Measurements from ENCODE around the gene NKX2-3. TPM values are rescaled to one million over a fixed set of nuclear protein-coding genes. Genes with fewer than 3 reads are reported as not detected.

The NKX2-3 gene
- total RNA-seq, 4 donors from 2014 or later, result 4.9 to 19.0 (median 8.7) TPM

DNA sequence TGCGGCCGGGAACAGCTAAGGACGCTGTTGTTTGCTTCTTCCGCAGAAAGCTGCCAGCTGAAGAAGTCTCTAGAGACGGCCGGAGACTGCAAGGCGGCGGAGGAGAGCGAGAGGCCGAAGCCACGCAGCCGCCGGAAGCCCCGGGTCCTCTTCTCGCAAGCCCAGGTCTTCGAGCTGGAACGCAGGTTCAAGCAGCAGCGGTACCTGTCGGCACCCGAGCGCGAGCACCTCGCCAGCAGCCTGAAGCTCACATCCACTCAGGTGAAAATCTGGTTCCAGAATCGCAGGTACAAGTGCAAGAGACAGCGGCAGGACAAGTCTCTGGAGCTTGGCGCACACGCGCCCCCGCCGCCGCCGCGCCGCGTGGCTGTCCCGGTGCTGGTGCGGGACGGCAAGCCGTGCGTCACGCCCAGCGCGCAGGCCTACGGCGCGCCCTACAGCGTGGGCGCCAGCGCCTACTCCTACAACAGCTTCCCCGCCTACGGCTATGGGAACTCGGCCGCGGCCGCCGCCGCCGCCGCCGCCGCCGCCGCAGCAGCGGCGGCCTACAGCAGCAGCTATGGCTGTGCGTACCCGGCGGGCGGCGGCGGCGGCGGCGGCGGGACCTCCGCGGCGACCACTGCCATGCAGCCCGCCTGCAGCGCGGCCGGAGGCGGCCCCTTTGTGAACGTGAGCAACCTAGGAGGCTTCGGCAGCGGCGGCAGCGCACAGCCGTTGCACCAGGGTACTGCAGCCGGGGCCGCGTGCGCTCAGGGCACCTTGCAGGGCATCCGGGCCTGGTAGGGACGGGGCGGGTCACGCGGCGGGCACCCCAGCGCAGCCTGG lies 2.4 kb downstream of the NKX2-3 start:
- Histone ChIP-seq H3K9me3 (no peaks in the 10 kb centered on the region), H3K36me3 (no peaks in the 10 kb centered on the region), H3K27me3 (peaks cover 0 to 33% of the 10 kb centered on the region in 2 donors), H3K4me1 (peaks cover 0 to 31% (median 3%) of the 10 kb centered on the region in 4 donors), H3K4me3 (peak overlapping the region; percentile 37 to 59 (median 49)), H3K27ac (peak overlapping the region; percentile 40 to 92 (median 74))
- no peak for TF ChIP-seq POLR2A (IDR thresholded peaks at IDR 0.05)
- TF ChIP-seq, protein P1, sequence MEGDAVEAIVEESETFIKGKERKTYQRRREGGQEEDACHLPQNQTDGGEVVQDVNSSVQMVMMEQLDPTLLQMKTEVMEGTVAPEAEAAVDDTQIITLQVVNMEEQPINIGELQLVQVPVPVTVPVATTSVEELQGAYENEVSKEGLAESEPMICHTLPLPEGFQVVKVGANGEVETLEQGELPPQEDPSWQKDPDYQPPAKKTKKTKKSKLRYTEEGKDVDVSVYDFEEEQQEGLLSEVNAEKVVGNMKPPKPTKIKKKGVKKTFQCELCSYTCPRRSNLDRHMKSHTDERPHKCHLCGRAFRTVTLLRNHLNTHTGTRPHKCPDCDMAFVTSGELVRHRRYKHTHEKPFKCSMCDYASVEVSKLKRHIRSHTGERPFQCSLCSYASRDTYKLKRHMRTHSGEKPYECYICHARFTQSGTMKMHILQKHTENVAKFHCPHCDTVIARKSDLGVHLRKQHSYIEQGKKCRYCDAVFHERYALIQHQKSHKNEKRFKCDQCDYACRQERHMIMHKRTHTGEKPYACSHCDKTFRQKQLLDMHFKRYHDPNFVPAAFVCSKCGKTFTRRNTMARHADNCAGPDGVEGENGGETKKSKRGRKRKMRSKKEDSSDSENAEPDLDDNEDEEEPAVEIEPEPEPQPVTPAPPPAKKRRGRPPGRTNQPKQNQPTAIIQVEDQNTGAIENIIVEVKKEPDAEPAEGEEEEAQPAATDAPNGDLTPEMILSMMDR (IDR thresholded peaks at IDR 0.05), result no peak
- no peak for DNase-seq

- H3K9me3 ChIP-seq, result no peaks in the 10 kb centered on the region
- peak overlapping the region; percentile 37 to 59 (median 49) for H3K4me3 ChIP-seq
- H3K27ac ChIP-seq, result peak overlapping the region; percentile 40 to 92 (median 66)
- peaks cover 0 to 38% of the 10 kb centered on the region in 2 donors for H3K27me3 ChIP-seq
- H3K36me3 ChIP-seq, result no peaks in the 10 kb centered on the region
- no peak for DNase-seq
- TF ChIP-seq, protein P1 (IDR thresholded peaks at IDR 0.05), result no peak
- TF ChIP-seq POLR2A (IDR thresholded peaks at IDR 0.05), result no peak
- peaks cover 0 to 38% (median 5%) of the 10 kb centered on the region in 4 donors for H3K4me1 ChIP-seq
Observed at GRCh38 chr10:99535764-99536337, 3.1 kb downstream of the NKX2-3 start.

DNA sequence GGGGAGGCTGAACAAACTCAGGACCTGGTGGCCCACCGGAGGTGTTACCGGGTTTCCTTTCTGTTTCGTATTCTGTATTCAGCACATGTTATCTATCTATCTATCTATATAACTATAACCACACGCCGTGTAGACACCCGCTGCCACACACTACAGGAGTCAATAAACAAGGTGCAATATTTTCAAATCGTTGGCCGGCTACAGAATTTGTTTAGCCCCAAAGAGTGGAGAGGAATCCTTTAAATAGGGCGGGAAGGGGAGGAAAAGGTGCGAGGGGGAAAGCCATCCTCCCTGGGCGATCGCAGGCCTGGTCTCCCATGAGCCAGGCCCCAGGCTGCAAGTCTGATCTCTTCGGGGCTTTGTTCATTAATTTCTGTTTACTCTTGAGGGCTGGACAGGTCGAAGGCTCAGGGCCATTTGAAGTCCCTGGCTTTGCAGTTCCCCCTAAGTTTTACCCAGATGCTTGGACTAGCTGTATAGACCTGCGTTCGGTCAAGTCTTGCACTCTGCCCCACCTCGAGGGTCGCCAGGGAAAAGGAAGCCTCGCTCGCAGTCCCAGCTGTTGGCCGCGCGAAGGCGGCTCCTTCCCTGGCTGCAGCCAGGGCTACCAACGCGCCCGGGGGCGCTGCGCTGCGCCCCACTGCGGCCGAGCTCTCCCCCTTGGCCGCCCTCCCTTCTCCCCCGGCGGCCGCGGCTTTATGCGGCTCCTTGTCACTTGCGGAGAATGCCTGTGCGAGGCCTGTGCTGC lies 3.8 kb downstream of the NKX2-3 start:
- H3K4me3 ChIP-seq, result peak overlapping the region; percentile 37 to 59 (median 49)
- peaks cover 0 to 41% (median 5%) of the 10 kb centered on the region in 4 donors for H3K4me1 ChIP-seq
- peaks cover 0 to 38% of the 10 kb centered on the region in 2 donors for H3K27me3 ChIP-seq
- no peaks in the 10 kb centered on the region for H3K36me3 ChIP-seq
- no peak for DNase-seq
- TF ChIP-seq, protein P1 (IDR thresholded peaks at IDR 0.05), result no peak
- no peak for TF ChIP-seq POLR2A (IDR thresholded peaks at IDR 0.05)
- peak overlapping the region; percentile 40 to 92 (median 66) for H3K27ac ChIP-seq
- no peaks in the 10 kb centered on the region for H3K9me3 ChIP-seq

DNA sequence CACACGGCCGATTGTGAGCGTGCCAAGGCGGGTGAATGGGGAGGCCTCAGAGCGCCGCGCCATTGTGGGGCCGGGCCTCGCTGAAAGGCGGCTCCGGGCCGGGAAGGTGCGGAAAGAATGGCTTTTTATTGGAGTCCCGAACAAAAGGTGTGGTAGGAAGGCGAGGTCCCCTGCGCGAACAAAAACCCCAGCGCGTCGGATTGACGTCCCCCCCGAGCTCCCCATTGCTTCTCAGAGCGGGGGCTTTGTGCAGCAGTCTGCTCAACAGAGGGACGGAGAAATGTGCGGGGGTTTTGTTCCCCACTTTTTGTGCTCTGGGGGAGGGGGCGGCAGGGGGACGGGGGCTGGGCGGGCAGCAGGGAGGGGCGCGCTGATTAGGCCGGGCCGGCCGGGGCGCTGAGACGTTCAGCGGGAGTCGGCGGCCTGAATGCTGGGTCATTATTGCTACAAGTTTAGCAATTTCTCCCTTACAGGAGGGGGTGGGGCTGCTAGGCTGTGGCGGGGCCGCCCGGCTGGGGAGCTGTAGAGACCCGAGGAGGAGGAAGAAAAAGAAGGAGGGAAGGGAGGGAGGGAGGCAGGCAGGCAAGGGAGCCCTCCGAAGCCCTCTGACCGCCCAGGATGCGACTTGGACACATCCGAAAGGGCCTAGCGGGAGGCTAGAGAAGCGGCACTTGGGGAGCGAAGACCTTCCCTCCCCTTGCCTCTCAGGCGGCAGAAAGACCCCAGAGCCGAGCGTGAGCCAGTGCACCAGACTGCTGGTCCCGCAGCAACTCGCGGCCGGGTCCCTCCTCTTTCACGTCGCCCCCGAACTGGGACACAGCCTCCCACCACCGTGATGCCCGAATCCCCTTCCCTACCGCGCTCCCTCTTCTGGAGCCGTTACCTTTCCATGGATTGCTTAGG lies 4.6 kb downstream of the NKX2-3 start:
- Histone ChIP-seq H3K4me3 (peak overlapping the region; percentile 37 to 59 (median 49)), H3K4me1 (peaks cover 0 to 41% (median 5%) of the 10 kb centered on the region in 4 donors), H3K9me3 (no peaks in the 10 kb centered on the region), H3K27me3 (peaks cover 0 to 38% of the 10 kb centered on the region in 2 donors), H3K27ac (peak overlapping the region; percentile 40 to 92 (median 66)), H3K36me3 (no peaks in the 10 kb centered on the region)
- no peak for DNase-seq
- no peak for TF ChIP-seq POLR2A (IDR thresholded peaks at IDR 0.05)
- TF ChIP-seq, protein P1 (IDR thresholded peaks at IDR 0.05), result no peak

All from Peyer's patch (tissue), 4 donors.